ENCODE results near the gene TKTL1.
"Not testable (repeated sequence)": the region's sequence is repeated elsewhere in the genome, so short reads cannot be mapped to it uniquely, and the experiment has no call there.

The TKTL1 gene, protein sequence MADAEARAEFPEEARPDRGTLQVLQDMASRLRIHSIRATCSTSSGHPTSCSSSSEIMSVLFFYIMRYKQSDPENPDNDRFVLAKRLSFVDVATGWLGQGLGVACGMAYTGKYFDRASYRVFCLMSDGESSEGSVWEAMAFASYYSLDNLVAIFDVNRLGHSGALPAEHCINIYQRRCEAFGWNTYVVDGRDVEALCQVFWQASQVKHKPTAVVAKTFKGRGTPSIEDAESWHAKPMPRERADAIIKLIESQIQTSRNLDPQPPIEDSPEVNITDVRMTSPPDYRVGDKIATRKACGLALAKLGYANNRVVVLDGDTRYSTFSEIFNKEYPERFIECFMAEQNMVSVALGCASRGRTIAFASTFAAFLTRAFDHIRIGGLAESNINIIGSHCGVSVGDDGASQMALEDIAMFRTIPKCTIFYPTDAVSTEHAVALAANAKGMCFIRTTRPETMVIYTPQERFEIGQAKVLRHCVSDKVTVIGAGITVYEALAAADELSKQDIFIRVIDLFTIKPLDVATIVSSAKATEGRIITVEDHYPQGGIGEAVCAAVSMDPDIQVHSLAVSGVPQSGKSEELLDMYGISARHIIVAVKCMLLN

DNA sequence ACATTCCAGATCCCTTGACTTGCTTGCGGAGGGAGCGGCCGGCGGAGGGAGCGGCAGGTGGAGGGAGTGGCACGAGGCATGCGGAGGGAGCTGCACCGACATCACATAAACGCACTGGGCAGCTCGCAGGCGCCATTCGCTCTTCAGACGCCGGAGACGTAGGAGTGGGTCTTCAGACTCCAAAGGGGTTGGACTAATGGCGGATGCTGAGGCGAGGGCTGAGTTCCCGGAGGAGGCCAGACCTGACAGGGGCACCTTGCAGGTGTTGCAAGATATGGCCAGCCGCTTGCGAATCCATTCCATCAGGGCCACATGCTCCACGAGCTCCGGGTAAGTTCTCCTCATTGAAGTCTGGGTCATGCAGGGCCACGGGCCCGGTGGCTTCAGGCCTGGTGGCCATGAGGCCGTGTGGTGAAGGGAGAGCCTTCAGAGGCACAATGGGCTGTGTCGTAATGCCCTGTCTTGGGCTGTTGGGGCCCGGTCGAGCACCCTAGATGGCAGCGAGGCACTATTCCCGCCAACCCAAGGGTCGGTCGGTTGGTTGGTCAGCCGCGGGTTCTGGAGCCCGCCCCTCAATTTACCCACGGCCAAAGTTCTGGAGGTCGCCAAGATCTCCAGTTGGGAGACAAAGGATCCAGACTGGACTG, at the start of gene TKTL1:
TKTL1 (plus strand) TSS at position 132 of the 647 bp plus-strand sequence; CDS start at position 197, 65 bp downstream.
- no peak for DNase-seq

DNA sequence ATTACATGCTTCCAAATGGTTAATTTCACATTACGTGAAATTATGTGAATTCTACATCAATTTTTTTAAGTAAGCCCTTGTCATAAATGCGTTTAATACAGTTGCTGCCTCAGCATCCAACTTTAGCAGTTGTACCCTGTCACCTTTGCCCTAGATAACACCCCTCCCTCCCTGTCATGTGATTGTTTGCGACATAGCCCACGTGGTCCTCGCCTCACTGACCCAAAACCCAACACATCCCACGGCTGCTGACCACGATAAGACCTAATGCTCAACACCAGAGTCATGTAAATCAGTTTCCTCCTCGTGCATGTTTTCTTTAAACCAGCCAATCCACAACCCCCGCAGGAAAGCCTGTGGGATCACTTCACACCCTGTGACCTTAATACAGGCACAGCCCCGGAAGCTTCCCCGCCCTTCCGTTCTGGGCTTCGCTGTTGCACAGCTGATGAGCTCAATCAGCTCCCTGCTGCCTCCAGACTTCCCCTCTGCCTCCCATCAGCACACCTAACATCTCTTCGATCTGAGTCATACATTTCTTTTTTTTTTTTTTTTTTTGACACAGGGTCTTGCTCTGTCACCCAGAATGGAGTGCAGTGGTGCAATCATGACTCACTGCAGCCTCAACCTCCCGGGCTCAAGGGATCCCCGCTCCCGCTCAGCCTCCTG, 48.1 kb upstream of the TKTL1 start:
- not testable (repeated sequence) for DNase-seq

DNA sequence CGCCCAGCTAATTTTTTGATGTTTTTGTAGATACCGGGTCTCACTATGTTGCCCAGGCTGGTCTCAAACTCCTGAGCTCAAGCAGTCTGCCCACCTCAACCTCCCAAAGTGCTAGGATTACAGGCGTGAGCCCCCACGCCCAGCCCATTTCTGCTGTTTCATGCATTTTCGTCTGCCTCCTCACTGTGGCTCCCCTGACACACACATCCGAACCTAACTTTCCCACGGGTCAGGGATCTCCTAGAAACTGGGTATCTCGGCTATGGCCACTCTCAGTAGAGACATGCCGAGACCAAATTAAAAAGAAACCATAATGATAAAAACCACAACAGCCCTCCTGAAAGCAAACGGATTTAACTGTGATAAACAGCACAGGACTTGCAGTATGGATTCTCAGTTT, 47.5 kb upstream of the TKTL1 start:
- DNase-seq = not testable (repeated sequence)

DNA sequence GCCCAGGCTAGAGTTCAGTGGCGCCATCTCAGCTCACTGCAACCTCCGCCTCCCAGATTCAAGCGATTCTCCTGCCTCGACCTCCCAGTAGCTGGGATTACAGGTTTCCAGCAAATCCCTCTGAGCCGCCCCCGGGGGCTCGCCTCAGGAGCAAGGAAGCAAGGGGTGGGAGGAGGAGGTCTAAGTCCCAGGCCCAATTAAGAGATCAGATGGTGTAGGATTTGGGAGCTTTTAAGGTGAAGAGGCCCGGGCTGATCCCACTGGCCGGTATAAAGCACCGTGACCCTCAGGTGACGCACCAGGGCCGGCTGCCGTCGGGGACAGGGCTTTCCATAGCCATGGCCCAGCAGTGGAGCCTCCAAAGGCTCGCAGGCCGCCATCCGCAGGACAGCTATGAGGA, 38.3 kb upstream of the TKTL1 start, which contains the start of gene OPN1MW3:
OPN1MW3 (plus strand) TSS at position 301 of the 400 bp plus-strand sequence; CDS start at position 339, 38 bp downstream.
- DNase-seq = not testable (repeated sequence)

DNA sequence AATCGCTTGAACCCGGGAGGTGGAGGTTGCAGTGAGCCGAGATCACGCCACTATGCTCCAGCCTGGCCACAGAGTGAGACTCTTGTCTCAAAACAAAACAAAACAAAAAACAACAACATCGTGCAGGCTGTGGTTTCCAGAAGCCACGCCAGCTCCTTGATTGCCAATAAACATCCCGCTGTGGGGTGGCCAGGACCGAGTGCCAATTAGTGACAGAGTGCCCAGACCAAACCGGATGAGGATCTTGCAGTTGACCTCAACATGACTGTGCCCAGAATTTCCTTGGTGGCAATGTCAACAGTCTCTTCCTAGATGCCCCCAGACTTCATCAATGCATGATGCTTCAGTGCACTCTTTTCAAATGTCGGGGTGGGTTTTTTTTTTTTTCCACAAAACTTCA, 36.9 kb upstream of the TKTL1 start:
- not testable (repeated sequence) for DNase-seq

DNA sequence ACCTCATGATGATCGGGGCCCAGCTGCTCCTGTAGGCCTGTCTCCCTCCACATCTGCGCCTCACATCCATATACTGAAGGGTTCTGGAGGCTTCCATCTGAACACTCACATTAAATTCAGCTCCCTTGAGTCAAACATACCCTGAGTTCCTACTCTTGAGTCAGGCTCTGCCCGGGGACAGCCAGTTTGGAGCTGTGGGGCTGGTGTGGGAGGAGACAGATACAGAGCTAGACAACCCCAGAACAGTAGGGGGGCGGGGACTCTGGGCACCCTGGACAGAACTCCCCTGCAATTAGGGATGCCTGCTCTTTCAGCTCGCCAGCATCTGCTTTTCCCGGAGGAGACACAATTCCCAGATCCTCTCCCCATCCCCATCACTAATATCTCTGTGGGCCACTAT, 32.5 kb upstream of the TKTL1 start:
- DNase-seq = not testable (repeated sequence)

DNA sequence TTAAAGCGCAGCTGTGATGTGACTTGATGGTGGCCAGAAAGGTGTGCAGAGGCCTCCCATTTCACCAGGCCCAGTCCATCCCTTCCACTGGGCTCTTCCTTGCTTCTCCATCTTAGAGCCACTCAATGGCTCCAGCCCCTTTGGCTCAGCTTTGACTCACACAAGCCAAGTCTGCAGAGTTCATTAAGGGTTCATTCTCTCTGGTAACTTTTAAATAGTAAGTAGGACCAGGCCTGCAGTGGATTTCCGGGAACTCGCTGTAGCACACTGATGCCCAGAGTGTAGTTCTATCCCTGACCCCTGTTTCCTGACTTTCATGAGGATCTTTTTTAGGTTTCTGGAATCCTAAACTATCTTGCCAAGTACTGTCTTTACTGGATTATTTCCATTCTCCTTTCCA, 26.4 kb upstream of the TKTL1 start:
- DNase-seq = not testable (repeated sequence)

DNA sequence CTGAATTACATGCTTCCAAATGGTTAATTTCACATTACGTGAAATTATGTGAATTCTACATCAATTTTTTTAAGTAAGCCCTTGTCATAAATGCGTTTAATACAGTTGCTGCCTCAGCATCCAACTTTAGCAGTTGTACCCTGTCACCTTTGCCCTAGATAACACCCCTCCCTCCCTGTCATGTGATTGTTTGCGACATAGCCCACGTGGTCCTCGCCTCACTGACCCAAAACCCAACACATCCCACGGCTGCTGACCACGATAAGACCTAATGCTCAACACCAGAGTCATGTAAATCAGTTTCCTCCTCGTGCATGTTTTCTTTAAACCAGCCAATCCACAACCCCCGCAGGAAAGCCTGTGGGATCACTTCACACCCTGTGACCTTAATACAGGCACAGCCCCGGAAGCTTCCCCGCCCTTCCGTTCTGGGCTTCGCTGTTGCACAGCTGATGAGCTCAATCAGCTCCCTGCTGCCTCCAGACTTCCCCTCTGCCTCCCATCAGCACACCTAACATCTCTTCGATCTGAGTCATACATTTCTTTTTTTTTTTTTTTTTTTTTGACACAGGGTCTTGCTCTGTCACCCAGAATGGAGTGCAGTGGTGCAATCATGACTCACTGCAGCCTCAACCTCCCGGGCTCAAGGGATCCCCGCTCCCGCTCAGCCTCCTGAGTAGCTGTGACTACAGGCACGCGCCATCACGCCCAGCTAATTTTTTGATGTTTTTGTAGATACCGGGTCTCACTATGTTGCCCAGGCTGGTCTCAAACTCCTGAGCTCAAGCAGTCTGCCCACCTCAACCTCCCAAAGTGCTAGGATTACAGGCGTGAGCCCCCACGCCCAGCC, 10.9 kb upstream of the TKTL1 start:
- not testable (repeated sequence) for DNase-seq

DNA sequence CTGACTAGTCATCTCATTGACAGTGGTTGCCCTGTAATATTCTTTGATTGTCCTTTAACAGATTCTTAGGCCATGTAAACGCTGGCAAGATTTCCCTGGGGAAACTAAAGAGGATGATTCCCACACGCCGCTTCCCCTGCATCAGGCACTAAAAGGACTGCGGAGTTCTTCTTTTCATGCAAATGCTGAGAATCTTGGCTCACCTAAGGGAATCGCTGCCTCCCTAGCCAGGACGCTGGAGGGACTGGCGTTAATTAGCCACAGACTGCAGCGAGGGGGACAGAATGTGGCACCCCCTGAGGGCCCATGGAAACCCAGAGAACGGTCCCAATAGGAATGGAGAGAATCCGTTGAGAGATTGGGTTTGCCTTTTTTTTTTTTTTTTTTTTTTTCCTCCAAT, 9.2 kb upstream of the TKTL1 start:
- DNase-seq = not testable (repeated sequence)

DNA sequence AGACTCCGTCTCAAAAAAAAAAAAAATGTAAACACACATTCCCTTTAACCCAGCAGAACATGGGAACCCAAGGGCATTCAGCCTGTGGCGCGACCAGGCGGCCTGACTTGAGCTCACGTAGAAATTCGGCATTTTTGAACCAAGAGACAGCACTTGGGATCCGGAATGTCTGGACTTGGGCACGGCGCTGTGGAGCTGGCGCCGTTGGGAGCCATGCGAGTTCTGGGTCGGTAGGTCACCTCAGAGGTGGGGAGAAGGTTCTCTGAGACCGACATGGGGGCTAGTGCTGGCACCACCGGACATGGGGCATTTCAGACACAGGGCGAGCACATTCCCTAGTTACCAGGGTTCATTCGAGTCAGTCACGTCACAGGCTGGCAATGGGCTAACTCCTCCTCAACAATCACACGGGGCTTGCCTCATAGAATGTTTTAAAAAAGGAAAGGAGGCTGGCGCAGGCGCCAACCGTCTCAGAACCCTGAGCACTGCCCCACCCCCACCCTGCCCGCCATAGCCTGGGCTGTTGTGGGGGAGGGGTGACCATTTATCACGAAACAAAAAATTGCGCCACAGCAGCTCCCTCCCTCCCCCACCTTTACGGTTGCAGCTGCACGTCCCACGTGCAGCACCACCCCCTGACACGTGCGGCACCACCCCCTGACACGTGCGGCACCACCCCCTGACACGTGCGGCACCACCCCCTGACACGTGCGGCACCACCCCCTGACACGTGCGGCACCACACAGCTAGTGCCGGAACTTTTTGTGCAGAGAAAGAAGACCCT, 612 bp upstream of the TKTL1 start, which contains the start of gene TEX28:
TEX28 (minus strand) TSS at position 334 of the 784 bp plus-strand sequence. CDS start 3,007 bp downstream, outside the sequence.
- DNase-seq = no peak

DNA sequence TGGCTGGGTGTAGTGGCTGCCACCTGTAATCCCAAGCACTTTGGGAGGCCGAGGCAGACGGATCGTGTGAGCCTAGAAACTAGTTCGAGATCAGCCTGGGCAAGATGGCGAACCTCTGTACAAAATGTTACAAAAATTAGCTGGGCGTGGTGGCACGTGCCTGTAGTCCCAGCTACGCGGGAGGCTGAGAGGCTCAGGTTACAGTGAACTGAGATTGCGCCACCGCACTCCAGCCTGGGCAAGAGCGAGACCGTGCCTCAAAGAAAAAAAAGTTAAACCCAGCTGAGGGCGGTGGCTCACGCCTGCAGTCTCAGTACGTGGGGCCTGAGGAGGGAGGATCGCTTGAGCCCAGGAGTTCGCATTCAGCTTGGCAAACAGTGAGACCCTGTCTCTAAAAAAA, 1.1 kb downstream of the TKTL1 start:
- DNase-seq = no peak

DNA sequence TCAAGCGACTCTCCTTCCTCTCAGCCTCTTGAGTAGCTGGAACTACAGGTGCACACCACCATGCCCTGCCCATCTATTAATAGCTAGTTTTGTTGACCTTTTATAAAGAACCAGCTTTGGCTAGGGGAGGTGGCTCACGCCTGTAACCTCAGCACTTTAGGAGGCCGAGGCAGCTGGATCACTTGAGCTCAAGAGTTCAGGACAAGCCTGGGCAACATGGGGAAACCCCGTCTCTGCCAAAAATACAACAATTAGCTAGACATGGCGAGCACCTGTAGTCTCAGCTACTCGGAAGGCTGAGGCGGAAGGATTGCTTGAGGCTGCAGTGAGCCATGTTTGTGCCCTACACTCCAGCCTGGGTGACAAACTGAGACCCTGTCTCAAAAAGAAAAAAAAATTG, 2.7 kb downstream of the TKTL1 start:
- no peak for DNase-seq

DNA sequence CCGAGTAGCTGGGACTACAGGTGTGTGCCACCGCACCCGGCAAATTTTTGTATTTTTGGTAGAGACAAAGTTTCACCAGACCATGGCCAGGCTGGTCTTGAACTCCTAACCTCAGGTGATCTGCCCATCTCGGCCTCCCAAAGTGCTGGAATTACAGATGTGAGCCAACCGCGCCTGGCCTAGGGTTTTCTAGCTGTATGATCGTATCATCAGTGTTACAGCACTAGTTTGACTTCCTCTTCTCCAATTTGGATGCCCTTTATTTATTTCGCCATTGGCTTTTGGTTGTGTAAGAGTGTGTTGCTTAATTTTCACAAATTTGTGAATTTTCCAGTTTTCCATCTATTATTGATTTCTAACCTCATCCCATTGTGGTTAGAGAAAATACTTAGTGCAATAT, 5.2 kb downstream of the TKTL1 start:
- no peak for DNase-seq

DNA sequence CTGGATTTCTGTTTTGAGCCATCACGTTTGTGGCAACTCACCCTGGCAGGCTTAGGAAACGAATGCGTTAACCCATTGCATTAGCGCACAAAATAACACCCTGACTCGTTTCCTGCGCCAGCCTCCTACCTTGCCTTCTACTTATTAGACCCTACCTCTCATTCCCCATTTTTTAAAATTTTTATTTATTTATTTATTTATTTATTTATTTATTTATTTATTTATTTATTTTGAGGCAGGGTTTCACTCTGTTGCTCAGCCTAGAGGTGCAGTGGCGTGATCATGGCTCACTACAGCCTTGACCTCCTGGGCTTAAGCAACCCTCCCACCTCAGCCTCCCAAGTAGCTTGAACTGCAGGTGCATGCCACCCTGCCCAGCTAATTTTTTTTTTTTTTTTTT, 7.4 kb downstream of the TKTL1 start:
- not testable (repeated sequence) for DNase-seq

DNA sequence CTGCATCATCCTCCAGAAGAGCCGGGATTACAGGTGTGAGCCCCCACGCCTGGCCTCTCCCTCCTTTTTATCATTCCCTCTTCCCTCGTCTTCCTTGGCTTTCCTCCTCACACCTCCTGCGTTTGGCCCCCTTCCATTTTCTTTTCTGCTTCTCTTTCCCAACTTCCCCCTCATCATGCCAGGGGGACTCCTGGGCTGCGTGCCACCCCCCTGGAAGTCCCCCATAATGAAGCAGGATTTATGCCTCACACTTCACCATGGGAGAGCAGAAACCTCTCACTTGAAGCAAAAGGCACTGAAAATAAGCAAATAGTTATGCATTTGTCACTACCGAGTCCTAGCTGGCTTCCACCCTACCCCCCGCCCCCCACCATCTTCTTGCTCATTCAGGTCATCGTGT, 7.9 kb downstream of the TKTL1 start:
- DNase-seq = no peak

DNA sequence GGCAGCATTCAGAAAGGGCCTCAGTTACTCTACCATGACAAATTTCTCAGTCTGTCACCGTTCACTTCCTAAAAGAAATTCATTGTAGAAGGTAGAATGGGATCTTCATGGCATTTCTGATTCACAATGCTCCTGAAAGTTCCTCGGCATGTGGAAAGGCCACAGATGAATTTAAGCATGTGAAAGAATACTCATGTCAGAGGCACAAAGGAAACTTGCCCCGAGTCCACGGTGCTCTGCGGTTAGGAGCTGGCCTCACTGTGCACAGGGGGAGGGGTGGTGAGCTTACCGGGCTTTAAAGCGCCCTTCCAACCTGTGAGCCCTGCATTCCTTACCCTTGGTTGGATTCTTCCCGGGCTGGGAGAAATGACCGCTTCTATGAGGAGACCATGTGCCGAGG, 9.3 kb downstream of the TKTL1 start:
- DNase-seq = no peak

DNA sequence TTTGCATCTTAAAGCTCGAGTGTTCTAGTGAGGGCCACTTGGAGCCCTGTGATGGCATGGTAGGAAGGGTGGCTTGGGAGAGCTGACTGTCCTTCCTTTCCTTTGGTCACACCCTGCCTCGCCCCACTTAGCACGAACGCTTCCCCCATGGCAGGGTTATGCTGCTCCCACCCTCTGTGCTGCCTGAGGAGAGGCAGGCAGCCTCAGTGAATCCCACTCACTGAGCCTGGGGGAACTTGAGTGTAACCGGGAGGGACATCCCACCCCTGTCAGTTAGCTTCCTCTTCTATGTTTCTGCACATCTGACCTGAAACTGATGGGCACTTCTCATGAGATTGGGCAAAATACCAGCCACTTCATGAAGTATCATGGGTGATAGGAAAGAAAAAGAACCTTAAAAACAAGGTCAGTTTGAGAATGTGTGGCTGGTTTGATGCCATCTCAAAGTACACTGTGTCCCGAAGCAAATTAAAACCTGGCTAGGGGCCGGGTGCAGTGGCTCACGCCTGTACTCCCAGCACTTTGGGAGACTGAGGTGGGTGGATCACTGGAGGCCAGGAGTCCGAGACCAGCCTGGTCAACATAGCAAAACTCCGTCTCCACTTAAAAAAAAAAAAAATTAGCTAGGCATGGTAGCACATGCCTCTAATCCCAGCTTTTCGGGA, 10.1 kb downstream of the TKTL1 start:
- no peak for DNase-seq

DNA sequence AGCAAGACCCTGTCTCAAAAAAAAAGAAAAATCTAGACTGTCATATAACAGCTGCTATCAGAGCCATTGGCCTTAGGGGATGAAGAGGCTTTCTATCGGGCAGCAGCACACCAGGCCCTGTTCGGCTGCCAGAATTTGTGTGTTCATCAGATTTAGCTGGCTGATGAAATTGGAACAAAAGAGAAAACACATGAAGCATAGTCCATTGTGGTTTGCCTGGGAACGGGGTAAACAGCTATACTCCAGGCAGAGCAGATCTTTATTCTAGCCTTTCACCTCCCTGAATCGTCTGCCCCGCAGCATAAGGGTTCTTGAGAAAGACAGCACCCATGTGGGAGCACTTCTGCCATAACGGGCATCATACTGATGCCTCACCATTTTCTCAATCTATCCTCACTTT, 11.6 kb downstream of the TKTL1 start:
- no peak for DNase-seq

DNA sequence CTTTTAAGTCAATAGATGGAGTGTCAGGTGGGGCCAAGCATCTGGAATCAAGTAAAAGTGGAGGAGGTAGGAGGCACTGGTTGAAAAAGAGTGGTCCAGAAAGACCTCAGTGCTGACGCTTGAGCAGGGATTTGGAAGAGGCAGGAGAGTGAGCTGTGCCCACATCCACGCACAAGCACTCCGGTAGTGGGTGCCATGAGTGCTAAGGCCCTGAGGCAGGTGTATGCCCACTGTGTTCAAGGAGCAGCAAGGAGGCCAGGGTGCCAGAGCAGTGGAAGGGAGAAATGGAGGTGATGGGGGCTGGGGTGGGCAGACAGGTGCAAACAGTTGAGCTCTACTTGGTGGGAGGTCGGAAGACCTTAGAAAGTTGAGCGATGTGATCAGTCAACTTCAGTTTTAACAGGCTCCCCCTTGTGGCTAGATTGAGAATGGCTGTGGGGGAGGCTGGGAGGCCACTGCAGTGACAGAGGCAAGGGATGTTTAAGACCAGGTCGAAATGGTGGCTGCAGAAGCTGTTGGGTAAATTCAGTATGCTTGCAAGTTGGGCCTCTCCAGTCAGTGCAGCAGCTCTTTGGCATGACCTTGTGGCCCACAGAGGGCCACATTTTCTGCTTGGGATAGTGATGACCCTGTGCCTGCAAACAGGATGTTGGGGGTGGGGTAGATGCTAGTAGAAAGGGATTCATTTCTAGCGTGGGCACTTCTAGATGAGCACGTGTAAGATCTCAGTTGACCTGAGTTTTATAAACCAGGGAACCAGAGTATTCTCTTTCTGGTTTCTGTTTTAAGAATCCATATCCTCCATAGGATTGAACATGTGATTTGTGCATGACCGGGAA, 12.7 kb downstream of the TKTL1 start:
- peak; percentile 84 for DNase-seq

All from CD4-positive, alpha-beta T cell treated with Interleukin-6 for 4 hours (primary cell).